Thyroid gland (tissue), 4 donors: Measurements from ENCODE around the gene PHACTR3.

Experiments
- CTCF ChIP-seq, 6 experiments: fragments of 200-600 bp in 3 of 6; fragments of 450-650 bp in 3 of 6; sonication (generic) in 3 of 6; IDR thresholded peaks; one replicate each; pipeline ENCODE4 v1.5.1; 2016 to 2019; ENCODE audit warnings: antibody characterized with exemption in 6 of 6, mild to moderate bottlenecking in 2 of 6, inconsistent platforms in 1 of 6, moderate library complexity in 1 of 6
- POLR2A ChIP-seq, 2 donors: fragments of 450-650 bp; IDR thresholded peaks; one replicate each; pipeline ENCODE4 v1.6.1; 2017; ENCODE audit warnings: antibody characterized with exemption in 2 of 2, mild to moderate bottlenecking in 2 of 2, moderate library complexity in 1 of 2

- TF ChIP-seq CTCF (IDR thresholded peaks at IDR 0.05) = no peak
- TF ChIP-seq POLR2A (IDR thresholded peaks at IDR 0.05) = no peak
Observed at GRCh38 chr20:59733351-59733750, 129.0 kb downstream of the PHACTR3 start.
